GM12878 (cell line): ENCODE results near the gene PRMT1. TPM values are rescaled to one million over a fixed set of nuclear protein-coding genes. Genes with fewer than 3 reads are reported as not detected.

ENCODE experiments used
- ASH2L ChIP-seq: fragments of 300-600, 200-600 bp; sonication (generic); IDR thresholded peaks from 2 replicates; pipeline ENCODE4 v1.6.1; 2017; ENCODE audit warnings: low read depth, mild to moderate bottlenecking, borderline replicate concordance
- CBFB ChIP-seq: IDR thresholded peaks from 2 replicates; pipeline ENCODE4 v1.6.1; 2016; ENCODE audit warnings: antibody characterized with exemption, low read depth
- GATAD2B ChIP-seq: fragments of 450-650 bp; conservative IDR thresholded peaks from 2 replicates; pipeline ENCODE4 v1.6.1; 2017; ENCODE audit warnings: low read depth, mild to moderate bottlenecking, moderate library complexity
- HDAC2 ChIP-seq: fragments of 200-600 bp; sonication (generic); IDR thresholded peaks from 2 replicates; pipeline ENCODE4 v1.6.1; 2017
- HDGF ChIP-seq: fragments of 450-650 bp; IDR thresholded peaks from 2 replicates; pipeline ENCODE4 v1.6.1; 2016; ENCODE audit warnings: antibody characterized with exemption
- IKZF1 ChIP-seq: fragments of 450-650 bp; conservative IDR thresholded peaks from 2 replicates; pipeline ENCODE4 v1.6.1; 2017; ENCODE audit warnings: antibody characterized with exemption, mild to moderate bottlenecking
- MEF2A ChIP-seq: IDR thresholded peaks from 2 replicates; pipeline ENCODE4 v1.6.1; 2011; ENCODE audit warnings: low read depth, mild to moderate bottlenecking, low read length, moderate library complexity; ENCODE audit not compliant: insufficient read depth
- MTA2 ChIP-seq: fragments of 450-650 bp; IDR thresholded peaks from 2 replicates; pipeline ENCODE4 v1.6.1; 2016; ENCODE audit warnings: low read depth, mild to moderate bottlenecking, moderate library complexity
- MYB ChIP-seq: fragments of 150-350 bp; IDR thresholded peaks from 2 replicates; pipeline ENCODE4 v1.6.1; 2014; ENCODE audit warnings: mild to moderate bottlenecking, low read depth, low read length, borderline replicate concordance
- NR2F1 ChIP-seq: fragments of 450-650 bp; conservative IDR thresholded peaks from 2 replicates; pipeline ENCODE4 v1.6.1; 2017; ENCODE audit warnings: mild to moderate bottlenecking
- PAX5 ChIP-seq: IDR thresholded peaks from 2 replicates; pipeline ENCODE4 v1.6.1; 2011; ENCODE audit warnings: low read depth, low read length, borderline replicate concordance
- PAX8 ChIP-seq: fragments of 450-650 bp; IDR thresholded peaks from 2 replicates; pipeline ENCODE4 v1.6.1; 2017; ENCODE audit warnings: mild to moderate bottlenecking, moderate library complexity
- POLR2AphosphoS2 ChIP-seq: IDR thresholded peaks from 2 replicates; pipeline ENCODE4 v1.6.1; 2011; ENCODE audit warnings: low read depth, mild to moderate bottlenecking, low read length, improper control_type of control experiment, moderate library complexity
- POLR2AphosphoS5 ChIP-seq: IDR thresholded peaks from 2 replicates; pipeline ENCODE4 v1.6.1; 2011; ENCODE audit warnings: mild to moderate bottlenecking, low read length, inconsistent platforms
- RB1 ChIP-seq: fragments of 450-650 bp; formaldehyde crosslinking; IDR thresholded peaks from 2 replicates; pipeline ENCODE4 v1.6.1; 2017; ENCODE audit warnings: mild to moderate bottlenecking, borderline replicate concordance
- RBBP5 ChIP-seq: fragments of 200-600 bp; sonication (generic); conservative IDR thresholded peaks from 2 replicates; pipeline ENCODE4 v1.6.1; 2016
- SMARCA5 ChIP-seq: fragments of 450-650 bp; IDR thresholded peaks from 2 replicates; pipeline ENCODE4 v1.6.1; 2017; ENCODE audit warnings: mild to moderate bottlenecking
- TCF7 ChIP-seq: IDR thresholded peaks from 2 replicates; pipeline ENCODE4 v1.6.1; 2014; ENCODE audit warnings: antibody characterized with exemption, borderline replicate concordance
- polyA plus RNA-seq, 11 experiments: library from polyadenylated mRNA; depleted of rRNA in 4 of 11; unstranded in 6 of 11; stranded (reverse) in 5 of 11; fragments of >200 nt; fragmentation: Nextera tagmentation in 4 of 11; fragmentation: Illumina TruSeq in 1 of 11; extraction: Ambion mirVana in 4 of 11; extraction: Trizol in 1 of 11; gene quantifications; 1 replicate in 1 of 11; 2 replicates in 10 of 11; pipeline versions ENCODE4 v1.2.1 to v1.2.3, GENCODE V29; 2011 to 2016; ENCODE audit warnings: inconsistent platforms in 2 of 11, missing spikeins in 2 of 11, low read depth in 1 of 11
- total RNA-seq, 4 experiments: library from RNA; depleted of rRNA in 3 of 4; stranded (reverse); fragments of >200 nt in 3 of 4; fragmentation: Illumina TruSeq in 1 of 4; extraction: Trizol in 1 of 4; gene quantifications; 2 replicates each; pipeline versions ENCODE4 v1.2.1 to v1.2.3, GENCODE V29; 2013 to 2021
- TF ChIP-seq, protein P1 (sequence below): IDR thresholded peaks from 2 replicates; pipeline ENCODE4 v1.6.1; 2011; ENCODE audit warnings: borderline replicate concordance, low read depth, mild to moderate bottlenecking, moderate library complexity, mixed read lengths, low read length; ENCODE audit not compliant: insufficient read depth; ENCODE audit errors: extremely low read length
- TF ChIP-seq, protein P2 (sequence below): fragments of 150-350 bp; IDR thresholded peaks from 2 replicates; pipeline ENCODE4 v1.6.1; 2014; ENCODE audit warnings: mild to moderate bottlenecking, low read depth, low read length
- TF ChIP-seq, protein P3 (sequence below): fragments of 450-650 bp; IDR thresholded peaks from 2 replicates; pipeline ENCODE4 v1.6.1; 2017; ENCODE audit warnings: mild to moderate bottlenecking, low read depth, inconsistent platforms; ENCODE audit not compliant: poor library complexity, severe bottlenecking
- TF ChIP-seq, protein P4 (sequence below): IDR thresholded peaks from 2 replicates; pipeline ENCODE4 v1.6.1; 2012; ENCODE audit warnings: low read depth, low read length, improper control_type of control experiment
- TF ChIP-seq, protein P5 (sequence below), 3 experiments: IDR thresholded peaks in 2 of 3; conservative IDR thresholded peaks in 1 of 3; 2 replicates each; pipeline ENCODE4 v1.5.1; 2011; ENCODE audit warnings: low read depth in 3 of 3, low read length in 3 of 3, mild to moderate bottlenecking in 3 of 3, control low read depth in 2 of 3, moderate library complexity in 2 of 3, inconsistent platforms in 1 of 3, mixed read lengths in 1 of 3; ENCODE audit not compliant: control insufficient read depth in 2 of 3, insufficient read depth in 1 of 3; ENCODE audit errors: extremely low read depth in 1 of 3

Gene PRMT1
- total and polyA plus RNA-seq, 10 of the 15 experiments (the other 5 are each of a cell fraction or from before 2014, with no cell fraction given) = 19.9 to 667 (median 444) TPM

DNA sequence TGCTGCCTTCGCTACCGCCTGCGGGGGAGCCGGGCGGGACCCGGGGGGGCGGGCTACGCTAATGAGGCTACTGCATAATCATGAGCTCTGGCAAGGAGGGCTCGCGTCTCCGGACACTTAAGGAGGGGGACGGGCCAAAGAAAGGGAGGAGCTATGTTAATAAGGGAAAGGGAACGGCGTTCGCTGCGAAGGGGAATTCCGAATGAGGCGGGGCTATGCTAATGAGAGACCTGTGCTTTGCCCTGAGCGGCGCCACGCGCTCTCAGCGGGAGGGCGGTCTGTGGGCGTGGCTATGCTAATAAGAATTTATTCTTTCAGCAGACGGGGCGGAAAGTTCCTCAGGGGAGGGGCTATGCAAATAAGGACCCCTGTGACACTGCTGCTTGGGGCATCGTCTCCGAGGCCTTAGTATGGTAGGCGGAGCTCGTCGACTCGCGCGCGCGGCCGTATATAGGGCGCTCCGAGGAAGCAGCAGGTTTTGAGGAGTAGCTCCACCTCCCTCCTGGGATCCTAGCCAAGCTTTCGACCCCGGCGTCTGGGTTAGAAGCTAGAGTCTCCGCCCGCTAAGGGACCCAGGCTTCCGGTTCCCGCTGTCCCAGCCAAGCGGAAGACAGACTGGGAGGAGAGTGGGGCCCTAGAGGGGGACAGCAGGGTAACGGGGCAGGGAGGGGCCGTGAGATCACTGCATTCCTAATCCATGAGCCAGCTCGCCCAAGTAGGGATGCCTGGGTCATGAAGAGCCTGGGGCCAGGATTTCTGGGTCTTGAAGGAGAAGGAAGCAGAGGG is 36.8 kb upstream of the PRMT1 start, which contains the start of gene RRAS (continued):
- TF ChIP-seq GATAD2B (peak; percentile 36; the same call in 1 of the 2 replicates), CBFB (0 out of 2 replicates have a peak, but pooled peaks have one; percentile 31), MTA2 (no peak; the same call in 1 of the 2 replicates), SMARCA5 (no peak), HDGF (peak; percentile 99), POLR2AphosphoS5 (peak; percentile 84), POLR2AphosphoS2 (peak; percentile 79), RB1 (peak; percentile 74; the same call in 1 of the 2 replicates), MEF2A (0 out of 2 replicates have a peak, but pooled peaks have one; percentile 16), TCF7 (no peak), NR2F1 (peak; percentile 52), HDAC2 (no peak), IKZF1 (peak; percentile 77), MYB (no peak), RBBP5 (no peak), ASH2L (no peak), PAX8 (no peak), PAX5 (no peak)
- TF ChIP-seq, protein P1, sequence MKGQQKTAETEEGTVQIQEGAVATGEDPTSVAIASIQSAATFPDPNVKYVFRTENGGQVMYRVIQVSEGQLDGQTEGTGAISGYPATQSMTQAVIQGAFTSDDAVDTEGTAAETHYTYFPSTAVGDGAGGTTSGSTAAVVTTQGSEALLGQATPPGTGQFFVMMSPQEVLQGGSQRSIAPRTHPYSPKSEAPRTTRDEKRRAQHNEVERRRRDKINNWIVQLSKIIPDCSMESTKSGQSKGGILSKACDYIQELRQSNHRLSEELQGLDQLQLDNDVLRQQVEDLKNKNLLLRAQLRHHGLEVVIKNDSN = no peak
- TF ChIP-seq, protein P2, sequence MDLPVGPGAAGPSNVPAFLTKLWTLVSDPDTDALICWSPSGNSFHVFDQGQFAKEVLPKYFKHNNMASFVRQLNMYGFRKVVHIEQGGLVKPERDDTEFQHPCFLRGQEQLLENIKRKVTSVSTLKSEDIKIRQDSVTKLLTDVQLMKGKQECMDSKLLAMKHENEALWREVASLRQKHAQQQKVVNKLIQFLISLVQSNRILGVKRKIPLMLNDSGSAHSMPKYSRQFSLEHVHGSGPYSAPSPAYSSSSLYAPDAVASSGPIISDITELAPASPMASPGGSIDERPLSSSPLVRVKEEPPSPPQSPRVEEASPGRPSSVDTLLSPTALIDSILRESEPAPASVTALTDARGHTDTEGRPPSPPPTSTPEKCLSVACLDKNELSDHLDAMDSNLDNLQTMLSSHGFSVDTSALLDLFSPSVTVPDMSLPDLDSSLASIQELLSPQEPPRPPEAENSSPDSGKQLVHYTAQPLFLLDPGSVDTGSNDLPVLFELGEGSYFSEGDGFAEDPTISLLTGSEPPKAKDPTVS = no peak
- TF ChIP-seq, protein P3, sequence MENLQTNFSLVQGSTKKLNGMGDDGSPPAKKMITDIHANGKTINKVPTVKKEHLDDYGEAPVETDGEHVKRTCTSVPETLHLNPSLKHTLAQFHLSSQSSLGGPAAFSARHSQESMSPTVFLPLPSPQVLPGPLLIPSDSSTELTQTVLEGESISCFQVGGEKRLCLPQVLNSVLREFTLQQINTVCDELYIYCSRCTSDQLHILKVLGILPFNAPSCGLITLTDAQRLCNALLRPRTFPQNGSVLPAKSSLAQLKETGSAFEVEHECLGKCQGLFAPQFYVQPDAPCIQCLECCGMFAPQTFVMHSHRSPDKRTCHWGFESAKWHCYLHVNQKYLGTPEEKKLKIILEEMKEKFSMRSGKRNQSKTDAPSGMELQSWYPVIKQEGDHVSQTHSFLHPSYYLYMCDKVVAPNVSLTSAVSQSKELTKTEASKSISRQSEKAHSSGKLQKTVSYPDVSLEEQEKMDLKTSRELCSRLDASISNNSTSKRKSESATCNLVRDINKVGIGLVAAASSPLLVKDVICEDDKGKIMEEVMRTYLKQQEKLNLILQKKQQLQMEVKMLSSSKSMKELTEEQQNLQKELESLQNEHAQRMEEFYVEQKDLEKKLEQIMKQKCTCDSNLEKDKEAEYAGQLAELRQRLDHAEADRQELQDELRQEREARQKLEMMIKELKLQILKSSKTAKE = peak; percentile 54
- TF ChIP-seq, protein P4, sequence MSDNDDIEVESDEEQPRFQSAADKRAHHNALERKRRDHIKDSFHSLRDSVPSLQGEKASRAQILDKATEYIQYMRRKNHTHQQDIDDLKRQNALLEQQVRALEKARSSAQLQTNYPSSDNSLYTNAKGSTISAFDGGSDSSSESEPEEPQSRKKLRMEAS = peak; percentile 40; the same call in 1 of the 2 replicates
- TF ChIP-seq, protein P5, sequence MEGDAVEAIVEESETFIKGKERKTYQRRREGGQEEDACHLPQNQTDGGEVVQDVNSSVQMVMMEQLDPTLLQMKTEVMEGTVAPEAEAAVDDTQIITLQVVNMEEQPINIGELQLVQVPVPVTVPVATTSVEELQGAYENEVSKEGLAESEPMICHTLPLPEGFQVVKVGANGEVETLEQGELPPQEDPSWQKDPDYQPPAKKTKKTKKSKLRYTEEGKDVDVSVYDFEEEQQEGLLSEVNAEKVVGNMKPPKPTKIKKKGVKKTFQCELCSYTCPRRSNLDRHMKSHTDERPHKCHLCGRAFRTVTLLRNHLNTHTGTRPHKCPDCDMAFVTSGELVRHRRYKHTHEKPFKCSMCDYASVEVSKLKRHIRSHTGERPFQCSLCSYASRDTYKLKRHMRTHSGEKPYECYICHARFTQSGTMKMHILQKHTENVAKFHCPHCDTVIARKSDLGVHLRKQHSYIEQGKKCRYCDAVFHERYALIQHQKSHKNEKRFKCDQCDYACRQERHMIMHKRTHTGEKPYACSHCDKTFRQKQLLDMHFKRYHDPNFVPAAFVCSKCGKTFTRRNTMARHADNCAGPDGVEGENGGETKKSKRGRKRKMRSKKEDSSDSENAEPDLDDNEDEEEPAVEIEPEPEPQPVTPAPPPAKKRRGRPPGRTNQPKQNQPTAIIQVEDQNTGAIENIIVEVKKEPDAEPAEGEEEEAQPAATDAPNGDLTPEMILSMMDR (IDR thresholded peaks at IDR 0.05 in 2 of 3, conservative IDR thresholded peaks at IDR 0.05 in 1 of 3; ENCODE audit: control insufficient read depth in 2 of 3, extremely low read depth in 1 of 3, insufficient read depth in 1 of 3, low read depth in 3 of 3, low read length in 3 of 3) = no peak
